T-helper 9 cell (primary cell): Measurements from ENCODE around the gene CIBAR2.
A peak's percentile ranks its signal among the peaks of the same experiment; 100 is the strongest.
"Not testable (repeated sequence)": the region's sequence is repeated elsewhere in the genome, so short reads cannot be mapped to it uniquely, and the experiment has no call there.

ENCODE experiments used
- DNase-seq: peaks from one replicate; pipeline ENCODE4 v3.0.0-alpha.2; 2020

Gene CIBAR2

DNA sequence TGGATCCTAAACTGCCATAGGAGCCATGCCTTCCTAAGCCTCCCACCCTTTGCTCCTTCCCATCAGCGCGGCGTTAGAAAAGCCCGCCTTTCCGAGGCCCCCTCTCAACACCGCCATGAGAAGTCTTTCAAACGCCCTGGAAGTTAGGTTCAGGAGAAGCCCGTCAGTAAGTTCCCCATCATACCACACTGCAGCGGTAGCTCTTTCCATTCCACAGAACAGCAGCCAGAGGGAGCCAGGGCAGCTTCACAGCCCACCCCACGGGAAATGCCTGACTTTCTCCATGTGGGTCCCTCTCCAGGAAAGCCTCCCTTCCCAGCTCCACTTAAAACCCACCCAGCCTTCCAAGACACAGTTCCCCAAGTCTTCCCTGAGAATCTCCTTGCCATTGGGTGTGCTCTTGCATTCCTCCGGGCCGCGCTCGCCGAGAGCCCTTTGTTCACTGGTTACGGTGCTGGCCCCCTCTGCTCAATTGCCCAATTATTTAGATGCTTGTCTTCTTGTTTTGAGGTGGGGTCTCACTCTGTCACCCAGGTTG lies 56.0 kb downstream of the CIBAR2 start:
- no peak for DNase-seq

DNA sequence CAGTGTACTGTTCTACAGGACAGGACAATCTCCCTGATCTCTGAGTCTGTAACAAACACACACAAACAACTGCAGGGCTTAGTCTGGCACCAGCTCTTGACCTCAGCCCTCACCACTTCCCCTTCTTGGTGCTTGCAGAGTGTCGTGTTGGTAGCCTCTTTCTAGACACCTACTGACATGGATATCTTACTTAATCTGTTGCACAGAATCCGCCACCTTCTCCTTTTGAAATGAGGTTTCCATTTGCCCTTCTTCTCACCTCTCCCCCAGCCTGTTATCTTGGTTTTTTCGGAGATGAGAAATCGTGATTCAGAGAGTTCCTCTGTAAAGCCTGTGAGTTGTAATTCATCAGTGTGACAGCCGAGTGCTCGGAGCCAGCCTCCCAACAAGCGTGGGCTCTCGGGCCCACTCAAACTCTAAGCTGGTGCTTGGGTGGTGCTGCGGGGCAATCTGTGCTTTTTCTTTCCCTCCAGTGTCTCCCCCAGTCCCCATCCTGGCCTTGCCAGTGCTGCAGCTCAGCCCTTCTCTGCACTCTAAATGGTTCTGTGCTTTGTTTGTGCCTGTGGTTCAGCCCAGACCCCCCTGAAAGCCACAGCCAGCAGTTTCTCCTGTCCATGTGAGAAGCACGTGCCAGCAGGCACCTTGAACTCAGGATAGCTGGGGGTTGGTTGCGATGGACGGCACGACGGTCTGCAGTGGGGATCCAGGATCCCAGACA lies 56.6 kb downstream of the CIBAR2 start:
- DNase-seq: peak; percentile 65

DNA sequence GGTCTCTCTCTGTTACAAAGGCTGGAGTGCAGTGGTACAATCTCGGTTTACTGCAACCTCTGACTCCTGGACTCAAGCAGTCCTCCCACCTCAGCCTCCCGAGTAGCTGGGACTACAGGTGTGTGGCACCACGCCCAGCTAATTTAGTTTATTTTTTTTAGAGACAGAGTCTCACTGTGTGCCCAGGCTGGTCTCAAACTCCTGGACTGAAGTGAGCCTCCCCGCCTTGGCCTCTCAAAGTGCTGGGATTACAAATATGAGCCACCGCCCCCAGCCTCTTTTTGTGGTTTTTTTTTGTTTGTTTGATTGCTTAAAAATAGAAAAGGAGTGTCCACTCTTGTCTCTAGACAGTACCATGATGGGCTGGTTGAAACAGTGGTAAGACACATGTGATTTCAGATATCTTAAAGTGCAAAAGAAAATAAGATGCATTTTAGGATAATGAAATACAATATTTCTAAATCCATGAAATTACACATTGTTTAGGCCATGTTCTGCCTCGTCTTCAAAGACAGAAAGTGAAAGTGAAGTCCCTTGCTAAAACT lies 57.3 kb downstream of the CIBAR2 start:
- no peak for DNase-seq

DNA sequence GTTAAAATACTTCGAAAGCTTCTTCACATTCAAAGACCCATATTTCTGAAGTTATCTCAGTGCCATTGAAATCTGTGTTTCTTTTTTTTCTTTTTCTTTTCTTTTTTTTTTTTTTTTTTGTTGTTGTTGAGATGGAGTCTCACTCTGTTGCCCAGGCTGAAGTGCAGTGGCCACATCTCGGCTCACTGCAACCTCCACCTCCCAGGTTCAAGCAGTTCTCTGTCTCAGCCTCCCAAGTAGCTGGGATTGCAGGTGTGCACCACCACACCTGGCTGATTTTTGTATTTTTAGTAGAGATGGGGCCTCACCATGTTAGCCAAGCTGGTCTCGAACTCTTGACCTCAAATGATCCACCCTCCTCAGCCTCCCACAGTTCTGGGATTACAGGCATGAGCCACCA lies 58.0 kb downstream of the CIBAR2 start:
- DNase-seq: not testable (repeated sequence)

DNA sequence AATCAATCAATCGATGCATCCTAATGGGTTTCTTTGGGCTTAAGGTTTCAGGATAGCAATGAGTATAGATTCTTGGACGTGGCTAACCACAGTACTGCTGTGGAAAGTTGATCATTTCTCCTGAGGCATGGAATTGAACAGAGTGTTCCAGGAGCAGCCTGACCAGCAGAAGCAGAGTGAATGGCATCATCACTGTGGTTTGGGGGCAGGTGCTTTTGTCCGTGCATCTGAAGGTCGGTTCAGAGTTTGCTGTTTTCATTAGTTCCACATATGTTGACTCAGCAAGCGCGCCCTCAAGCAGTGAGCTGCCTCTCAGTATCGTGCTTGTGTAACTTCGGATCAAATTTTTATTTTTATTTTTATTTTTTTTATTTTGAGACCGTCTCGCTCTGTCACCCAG lies 59.7 kb downstream of the CIBAR2 start:
- DNase-seq: no peak

DNA sequence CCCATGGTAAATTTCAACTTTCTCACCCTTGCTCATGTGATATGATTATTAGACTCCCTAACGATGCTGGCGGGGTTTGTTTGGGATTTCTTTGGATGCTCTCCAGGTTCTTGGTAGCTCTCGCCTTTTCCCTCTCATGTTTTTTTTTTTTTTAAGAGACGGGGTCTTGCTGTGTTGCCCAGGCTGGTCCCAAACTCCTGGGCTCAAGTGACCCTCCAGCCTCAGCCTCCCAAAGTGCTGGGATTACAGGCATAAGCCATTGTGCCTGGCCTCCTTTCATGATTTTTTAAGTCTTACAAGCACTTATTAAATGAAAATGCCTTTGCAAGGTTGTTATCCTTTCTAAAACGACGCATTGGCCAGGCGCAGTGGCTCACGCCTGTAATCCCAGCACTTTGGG lies 60.6 kb downstream of the CIBAR2 start:
- DNase-seq: no peak

- no peak for DNase-seq
Observed at GRCh38 chr16:85051067-85051581, 61.1 kb downstream of the CIBAR2 start.

- DNase-seq: no peak
Observed at GRCh38 chr16:85049706-85050305, 62.5 kb downstream of the CIBAR2 start.

DNA sequence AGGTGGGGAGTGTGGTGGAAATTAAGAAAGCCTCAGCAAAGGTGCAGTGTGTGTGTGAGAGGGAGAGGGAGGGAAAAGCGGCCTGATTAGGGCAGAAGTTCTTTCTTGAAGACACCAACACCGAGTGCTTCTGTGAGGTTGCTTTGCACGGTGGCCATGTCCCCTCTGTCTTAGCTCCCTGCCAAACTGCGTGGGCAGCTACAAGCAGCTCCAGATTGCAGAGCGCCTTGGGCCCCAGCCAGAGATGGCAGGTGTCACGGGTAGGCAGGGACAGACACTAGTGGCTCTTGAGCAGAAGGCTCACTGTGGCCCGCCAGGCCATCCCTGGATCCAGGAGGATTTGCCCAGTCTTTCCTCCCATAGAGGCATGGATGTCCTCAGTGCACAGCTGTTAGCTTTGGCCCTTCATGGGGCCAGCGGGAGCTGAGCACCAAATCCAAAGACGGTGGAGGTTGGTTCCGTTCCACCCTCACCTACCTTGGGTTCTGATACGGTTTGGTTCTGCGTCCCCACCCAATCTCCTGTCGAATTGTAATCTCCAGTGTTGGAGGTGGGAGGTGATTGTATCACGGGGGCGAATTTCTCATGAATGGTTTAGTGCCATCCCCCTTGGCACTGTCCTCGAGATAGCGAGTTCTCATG lies 63.2 kb downstream of the CIBAR2 start:
- no peak for DNase-seq
